Ureter (tissue), 1 donor: ENCODE data around the gene CRYAA. TPM values are rescaled to one million over a fixed set of nuclear protein-coding genes. Genes with fewer than 3 reads are reported as not detected.

Source experiments
- DNase-seq: peaks from one replicate; pipeline ENCODE4 v3.0.0-alpha.2; 2020; ENCODE audit warnings: low spot score
- total RNA-seq: library from RNA; stranded (reverse); gene quantifications from one replicate; pipeline ENCODE4 v1.2.4, GENCODE V29; 2023
- donor health status: DM: yes; HTN: yes; CAD: no.

The CRYAA gene
- total RNA-seq, 1 donor from 2014 or later, result not detected

- peak; percentile 19 for DNase-seq
Observed at GRCh38 chr21:43203591-43203990, 34.8 kb downstream of the CRYAA start.

GRCh38 chr21:43204638-43205037 is 35.8 kb downstream of the CRYAA start:
- peak; percentile 27 for DNase-seq

DNA sequence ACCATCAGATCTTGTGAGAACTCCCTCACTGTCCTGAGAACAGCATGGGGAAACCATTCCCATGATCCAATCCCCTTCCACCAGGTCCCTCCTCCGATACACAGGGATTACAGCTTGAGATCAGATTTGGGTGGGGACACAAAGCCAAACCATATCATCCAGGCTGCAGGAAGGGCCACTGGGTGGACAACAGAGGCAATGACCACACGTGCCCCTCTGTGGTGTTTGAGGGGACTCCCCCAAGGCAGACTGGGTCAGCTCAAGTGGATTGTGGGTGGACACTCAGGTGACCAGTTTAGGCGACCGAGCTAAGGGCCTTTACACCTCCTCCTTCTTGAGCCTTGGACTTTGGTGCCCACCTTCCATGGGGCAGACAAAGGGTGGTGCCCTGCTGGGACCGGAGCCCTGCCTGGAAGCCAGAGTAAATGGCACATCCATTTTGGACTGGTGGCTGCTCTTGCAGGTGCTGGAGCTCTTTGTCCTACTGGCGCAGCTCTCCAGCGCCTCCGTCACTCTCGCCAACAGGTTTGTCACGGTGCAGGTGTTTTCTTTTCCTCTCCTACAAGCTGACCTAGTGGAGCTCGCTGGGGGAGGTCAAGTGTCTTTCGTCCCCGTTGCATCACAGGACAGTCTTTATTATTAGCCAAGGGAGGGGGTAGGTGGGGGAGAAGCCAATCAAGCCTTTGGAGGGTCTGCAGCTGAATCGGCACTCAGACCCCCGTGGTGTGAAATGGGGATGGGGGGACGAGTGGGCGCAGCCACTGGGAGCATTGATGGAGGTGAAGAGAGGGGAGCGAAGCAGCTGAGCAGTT is 37.6 kb downstream of the CRYAA start:
- DNase-seq, result peak; percentile 32

DNA sequence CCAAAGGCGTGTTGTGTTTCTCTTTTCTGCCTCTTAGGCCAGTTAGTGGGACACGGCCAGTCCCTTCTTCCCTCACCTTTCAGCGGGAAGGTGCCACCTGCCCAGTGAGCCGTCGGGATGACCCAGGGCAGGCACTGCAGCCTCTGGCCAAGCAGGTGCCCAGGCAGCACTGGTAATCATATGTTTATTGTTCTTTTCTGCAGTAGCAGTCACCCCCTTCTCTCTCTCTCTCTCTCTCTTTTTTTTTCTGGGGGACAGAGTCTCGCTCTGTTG is 38.2 kb downstream of the CRYAA start:
- no peak for DNase-seq

GRCh38 chr21:43207868-43208267 is 39.1 kb downstream of the CRYAA start:
- peak; percentile 28 for DNase-seq

GRCh38 chr21:43208561-43209332 is 39.9 kb downstream of the CRYAA start:
- DNase-seq, result peak; percentile 36

- peak; percentile 36 for DNase-seq
Observed at GRCh38 chr21:43209575-43210453, 41.0 kb downstream of the CRYAA start.

- peak; percentile 35 for DNase-seq
Observed at GRCh38 chr21:43210454-43211071, 41.8 kb downstream of the CRYAA start.

DNA sequence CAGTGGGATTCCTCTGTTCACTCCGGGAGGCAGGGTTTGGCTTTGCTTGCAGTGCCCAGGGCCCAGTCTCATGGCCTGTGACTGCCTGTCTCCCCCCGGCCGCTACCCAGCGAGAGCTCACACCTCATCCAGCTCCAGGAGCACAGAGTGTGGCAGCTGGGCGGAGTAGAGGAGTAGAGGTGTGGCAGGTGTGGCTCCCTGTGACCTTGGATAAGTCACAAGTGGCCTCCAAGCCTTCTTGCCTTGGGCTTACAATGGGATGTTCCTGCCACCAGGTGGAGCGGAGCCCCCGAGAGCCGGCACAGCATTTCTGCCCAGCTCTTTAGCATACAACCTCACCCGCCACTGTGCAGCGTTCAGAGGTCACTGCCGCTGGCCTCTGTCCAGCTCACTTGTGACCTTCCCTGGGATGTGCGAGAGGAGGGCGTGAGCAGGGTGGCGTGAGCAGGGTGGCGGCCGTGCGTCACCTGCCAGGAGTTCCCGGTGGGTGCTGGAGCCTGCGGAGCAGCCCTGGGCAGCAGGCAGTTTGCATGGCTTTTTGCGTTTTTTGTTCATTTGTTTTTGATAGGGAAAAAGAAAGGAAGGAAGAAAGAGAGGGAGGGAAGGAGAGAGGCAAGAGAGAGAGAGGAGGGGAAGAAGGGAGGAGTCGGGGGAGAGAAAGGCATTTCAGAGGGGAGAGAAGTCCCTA is 42.4 kb downstream of the CRYAA start:
- peak; percentile 43 for DNase-seq

DNA sequence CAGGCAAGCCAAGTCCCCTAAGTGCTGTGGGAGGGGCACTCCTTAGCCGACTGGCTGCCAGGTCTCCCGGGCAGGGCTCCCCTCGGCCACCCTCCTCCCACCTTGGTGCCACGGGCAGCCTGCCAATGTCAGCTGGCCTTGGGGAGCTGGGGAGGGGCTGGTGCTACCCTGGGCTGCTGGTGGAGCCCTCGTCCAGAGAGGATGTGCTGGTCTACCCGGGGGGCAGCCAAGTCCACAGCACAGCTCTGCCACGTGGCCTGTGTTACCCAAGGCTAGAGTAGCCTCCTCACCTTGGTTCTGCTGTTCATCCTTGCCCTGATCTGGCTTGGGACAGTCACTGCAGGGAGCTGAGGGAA is 42.9 kb downstream of the CRYAA start:
- DNase-seq, result peak; percentile 45

Other genes starting within 250 kb of the CRYAA start
- gene ERVH48-1, start 243.4 kb upstream of the CRYAA start, total RNA-seq, result not detected
- gene PKNOX1, start 194.4 kb upstream of the CRYAA start, total RNA-seq, result 34.5 TPM
- gene CBS, start 93.2 kb upstream of the CRYAA start, total RNA-seq, result 65.8 TPM
- 42.1 TPM for gene U2AF1, start 61.4 kb upstream of the CRYAA start, total RNA-seq